CD4-positive, alpha-beta memory T cell (primary cell): ENCODE data around the gene ZNF763. TPM values are rescaled to one million over a fixed set of nuclear protein-coding genes. Genes with fewer than 3 reads are reported as not detected.

ENCODE experiments used
- CTCF ChIA-PET: fragments of 350-600 bp; sonication (Branson Sonifier 250); formaldehyde crosslinking; loops from one replicate; lab custom pipeline; 2021; ENCODE audit warnings: inconsistent platforms; ENCODE audit not compliant: partially characterized antibody; lab: Charles Lee
- POLR2A ChIA-PET: fragments of 350-600 bp; sonication (Branson Sonifier 250); formaldehyde crosslinking; loops from one replicate; lab custom pipeline; 2021; ENCODE audit not compliant: partially characterized antibody; lab: Charles Lee
- DNase-seq, 5 donors: peaks; one replicate each; pipeline versions ENCODE4 v3.0.0 to v3.0.0-alpha.2; 2020 to 2022; ENCODE audit warnings: mixed read lengths in 1 of 5
- H3K27ac ChIP-seq: one replicate; pipeline ENCODE4 v1.7.0; 2013; ENCODE audit warnings: low read depth, low read length
- H3K27me3 ChIP-seq: 2 replicates; pipeline ENCODE4 v1.7.0; 2013; ENCODE audit warnings: mild to moderate bottlenecking, low read length, moderate library complexity; ENCODE audit not compliant: insufficient read depth
- H3K36me3 ChIP-seq: 2 replicates; pipeline ENCODE4 v1.7.0; 2013; ENCODE audit warnings: mild to moderate bottlenecking, low read length, moderate library complexity; ENCODE audit not compliant: insufficient read depth
- H3K4me1 ChIP-seq: 2 replicates; pipeline ENCODE4 v1.7.0; 2013; ENCODE audit warnings: mild to moderate bottlenecking, low read length, moderate library complexity; ENCODE audit not compliant: insufficient read depth
- H3K4me3 ChIP-seq, 2 donors: one replicate each; pipeline ENCODE4 v1.7.0; 2013; ENCODE audit warnings: low read length in 2 of 2, mild to moderate bottlenecking in 1 of 2
- H3K9me3 ChIP-seq, 2 donors: one replicate each; pipeline ENCODE4 v1.7.0; 2013; ENCODE audit warnings: low read length in 2 of 2, control low read depth in 1 of 2; ENCODE audit not compliant: control insufficient read depth in 1 of 2
- H3K27ac Mint-ChIP-seq, 7 donors: one replicate each; pipeline ENCODE4 v1.8.0; 2020 to 2021; ENCODE audit warnings: mixed read lengths in 7 of 7, mild to moderate bottlenecking in 6 of 7, inconsistent platforms in 3 of 7, moderate library complexity in 3 of 7
- H3K27me3 Mint-ChIP-seq, 2 donors: one replicate each; pipeline ENCODE4 v1.8.0; 2020 to 2021; ENCODE audit warnings: mixed read lengths in 2 of 2
- H3K36me3 Mint-ChIP-seq, 2 donors: one replicate each; pipeline ENCODE4 v1.8.0; 2020 to 2021; ENCODE audit warnings: mixed read lengths in 2 of 2, inconsistent platforms in 1 of 2, mild to moderate bottlenecking in 1 of 2
- H3K4me1 Mint-ChIP-seq, 4 donors: one replicate each; pipeline ENCODE4 v1.8.0; 2020 to 2021; ENCODE audit warnings: mixed read lengths in 4 of 4, mild to moderate bottlenecking in 1 of 4
- H3K4me3 Mint-ChIP-seq, 8 donors: one replicate each; pipeline ENCODE4 v1.8.0; 2020 to 2021; ENCODE audit warnings: mixed read lengths in 8 of 8, mild to moderate bottlenecking in 7 of 8, moderate library complexity in 6 of 8, inconsistent platforms in 3 of 8
- H3K9me3 Mint-ChIP-seq, 8 donors: one replicate each; pipeline ENCODE4 v1.8.0; 2020 to 2021; ENCODE audit warnings: mixed read lengths in 8 of 8, mild to moderate bottlenecking in 5 of 8, inconsistent platforms in 3 of 8, moderate library complexity in 1 of 8
- intact Hi-C: fragments of 100-400 bp; cut with micrococcal nuclease; formaldehyde crosslinking; loops from one replicate; pipeline ENCODE4 v1.15.1; 2023
- polyA plus RNA-seq, 2 donors: library from polyadenylated mRNA; unstranded; fragments of 300-500 nt; fragmentation: Illumina TruSeq; gene quantifications; one replicate each; pipeline ENCODE4 v1.2.3, GENCODE V29; 2021
- total RNA-seq, 2 experiments: library from RNA; stranded (reverse); gene quantifications; one replicate each; pipeline ENCODE4 v1.2.3, GENCODE V29; 2021

The ZNF763 gene
- total and polyA plus RNA-seq, 4 experiments from 2014 or later = 2.6 to 16.4 (median 9.0) TPM

DNA sequence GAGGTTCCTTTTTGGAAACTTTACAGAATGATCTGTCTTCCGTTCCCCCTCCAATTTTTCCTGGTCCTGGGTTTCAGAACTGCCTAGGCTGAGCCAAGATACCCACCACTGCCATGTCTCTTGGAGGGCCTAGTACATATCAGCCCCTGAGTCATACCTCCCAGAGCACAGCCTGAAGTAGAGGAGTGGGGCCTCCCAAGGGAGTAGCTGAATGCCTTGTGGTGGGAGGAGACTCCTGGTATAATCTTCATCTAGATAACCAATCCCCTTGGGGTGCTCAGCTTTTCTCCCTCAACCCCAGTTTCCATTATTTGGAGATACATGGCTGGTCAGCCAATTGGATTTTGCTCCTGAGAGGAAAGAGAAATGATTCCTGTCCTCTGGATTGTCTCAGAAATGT is 30.3 kb downstream of the ZNF763 start:
- Histone ChIP-seq H3K4me1 (peaks cover 9% of the 10 kb centered on the region), H3K4me3 (no peak overlapping the region), H3K27ac (no peak overlapping the region), H3K27me3 (no peaks in the 10 kb centered on the region), H3K36me3 (no peaks in the 10 kb centered on the region), H3K9me3 (no peaks in the 10 kb centered on the region)
- H3K36me3 Mint-ChIP-seq = peaks cover 25 to 28% of the 10 kb centered on the region in 2 donors
- no peaks in the 10 kb centered on the region for H3K27me3 Mint-ChIP-seq
- H3K9me3 Mint-ChIP-seq = no peaks in the 10 kb centered on the region
- no peak overlapping the region for H3K27ac Mint-ChIP-seq
- POLR2A ChIA-PET = no interaction called here
- H3K4me3 Mint-ChIP-seq = no peak overlapping the region
- intact Hi-C loops = no loop called here
- CTCF ChIA-PET = interaction anchor here (2.7 kb wide), 1 partner anchor 197 kb away, joined by 7 read pairs; the partner anchor contains the start of gene ZNF491
- H3K4me1 Mint-ChIP-seq = peaks cover 22 to 42% (median 29%) of the 10 kb centered on the region in 4 donors
- no peak for DNase-seq

GRCh38 chr19:12000152-12000981 is 35.5 kb downstream of the ZNF763 start:
- H3K27ac Mint-ChIP-seq = peak overlapping the region in 2 of 7 donors; percentile 72 to 73
- CTCF ChIA-PET = interaction anchor here (5.4 kb wide), 1 partner anchor 12 kb away, joined by 17 read pairs; no protein-coding TSS in a partner anchor
- no peaks in the 10 kb centered on the region for H3K9me3 Mint-ChIP-seq
- H3K4me3 Mint-ChIP-seq = peak overlapping the region in 1 of 8 donors; percentile 10
- H3K27me3 Mint-ChIP-seq = no peaks in the 10 kb centered on the region
- Histone ChIP-seq H3K9me3 (no peaks in the 10 kb centered on the region), H3K36me3 (no peaks in the 10 kb centered on the region), H3K27me3 (no peaks in the 10 kb centered on the region), H3K27ac (no peak overlapping the region), H3K4me1 (peaks cover 14% of the 10 kb centered on the region), H3K4me3 (no peak overlapping the region)
- POLR2A ChIA-PET = interaction anchor here (0.6 kb wide), 1 partner anchor 20 kb away, joined by 3 read pairs; no protein-coding TSS in a partner anchor
- peaks cover 15 to 23% (median 18%) of the 10 kb centered on the region in 4 donors for H3K4me1 Mint-ChIP-seq
- peaks cover 32 to 44% of the 10 kb centered on the region in 2 donors for H3K36me3 Mint-ChIP-seq
- intact Hi-C loops = no loop called here
- DNase-seq = no peak

- peaks cover 4% of the 10 kb centered on the region for H3K36me3 ChIP-seq
- no peak overlapping the region for H3K4me3 ChIP-seq
- no peak for DNase-seq
- Mint-ChIP-seq H3K9me3 (peaks cover 0 to 94% (median 68%) of the 10 kb centered on the region in 8 donors), H3K4me3 (no peak overlapping the region), H3K27ac (no peak overlapping the region), H3K36me3 (peaks cover 55 to 73% of the 10 kb centered on the region in 2 donors), H3K27me3 (no peaks in the 10 kb centered on the region), H3K4me1 (peaks cover 0 to 1% (median 0%) of the 10 kb centered on the region in 4 donors)
- CTCF ChIA-PET = no interaction called here
- H3K9me3 ChIP-seq = peaks cover 0 to 41% of the 10 kb centered on the region in 2 donors
- intact Hi-C loops = no loop called here
- H3K27me3 ChIP-seq = no peaks in the 10 kb centered on the region
- POLR2A ChIA-PET = no interaction called here
- H3K27ac ChIP-seq = no peak overlapping the region
- no peaks in the 10 kb centered on the region for H3K4me1 ChIP-seq
These were observed 50.3 kb downstream of the ZNF763 start for GRCh38 chr19:12015015-12015752.

DNA sequence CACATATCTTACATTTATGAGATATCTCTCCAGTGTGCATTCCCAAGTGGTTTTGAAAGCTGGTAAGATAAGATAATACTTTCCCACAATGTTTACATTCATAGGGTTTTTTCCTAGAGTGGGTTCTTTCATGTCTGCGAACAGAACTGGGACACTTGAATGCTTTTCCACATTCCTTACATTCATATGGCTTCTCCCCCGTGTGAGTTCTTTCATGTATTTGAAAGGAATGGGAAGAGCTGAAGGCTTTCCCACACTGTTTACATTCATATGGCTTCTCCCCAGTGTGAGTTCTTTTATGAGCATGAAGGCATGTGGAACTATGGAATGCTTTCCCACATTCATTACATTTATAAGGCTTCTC is 50.9 kb downstream of the ZNF763 start:
- intact Hi-C loops = no loop called here
- H3K4me1 ChIP-seq = no peaks in the 10 kb centered on the region
- DNase-seq = no peak
- Mint-ChIP-seq H3K4me1 (peaks cover 0 to 1% (median 0%) of the 10 kb centered on the region in 4 donors), H3K27ac (no peak overlapping the region), H3K9me3 (peaks cover 0 to 92% (median 70%) of the 10 kb centered on the region in 8 donors), H3K36me3 (peaks cover 52 to 70% of the 10 kb centered on the region in 2 donors), H3K4me3 (no peak overlapping the region), H3K27me3 (no peaks in the 10 kb centered on the region)
- peaks cover 0 to 41% of the 10 kb centered on the region in 2 donors for H3K9me3 ChIP-seq
- H3K4me3 ChIP-seq = no peak overlapping the region
- CTCF ChIA-PET = no interaction called here
- H3K27me3 ChIP-seq = no peaks in the 10 kb centered on the region
- POLR2A ChIA-PET = no interaction called here
- no peak overlapping the region for H3K27ac ChIP-seq
- H3K36me3 ChIP-seq = peaks cover 4% of the 10 kb centered on the region

Other genes starting within 250 kb of the ZNF763 start
- 1 to 10 TPM; 4.6 to 5.4 TPM for gene ZNF823, start 226.1 kb upstream of the ZNF763 start, total RNA-seq
- gene ZNF823, start 226.1 kb upstream of the ZNF763 start, polyA plus RNA-seq = 1 to 10 TPM in 1 of 2 donors, under 1 TPM in 1; 0.92 to 5.3 TPM
- 10 to 100 TPM; 19.6 to 21.5 TPM for gene ZNF441, start 198.0 kb upstream of the ZNF763 start, total RNA-seq
- gene ZNF441, start 198.0 kb upstream of the ZNF763 start, polyA plus RNA-seq = 1 to 10 TPM; 2.3 to 6.3 TPM
- 1 to 10 TPM; 2.0 to 3.0 TPM for gene ZNF491, start 166.5 kb upstream of the ZNF763 start, total RNA-seq
- under 1 TPM in 1 of 2 donors, not detected in 1; 0.34 TPM for gene ZNF491, start 166.5 kb upstream of the ZNF763 start, polyA plus RNA-seq
- 10 to 100 TPM; 18.0 to 18.5 TPM for gene ZNF440, start 150.8 kb upstream of the ZNF763 start, total RNA-seq
- gene ZNF440, start 150.8 kb upstream of the ZNF763 start, polyA plus RNA-seq = 1 to 10 TPM; 1.8 to 3.7 TPM
- 10 to 100 TPM; 16.9 to 17.7 TPM for gene ZNF439, start 116.3 kb upstream of the ZNF763 start, total RNA-seq
- gene ZNF439, start 116.3 kb upstream of the ZNF763 start, polyA plus RNA-seq = 1 to 10 TPM in 1 of 2 donors, under 1 TPM in 1; 0.72 to 5.6 TPM
- gene ZNF69, start 77.3 kb upstream of the ZNF763 start, total RNA-seq = 1 to 10 TPM; 7.5 to 8.5 TPM
- 1 to 10 TPM in 1 of 2 donors, under 1 TPM in 1; 0.57 to 3.1 TPM for gene ZNF69, start 77.3 kb upstream of the ZNF763 start, polyA plus RNA-seq
- 10 to 100 TPM; 24.9 to 25.6 TPM for gene ZNF700, start 39.9 kb upstream of the ZNF763 start, total RNA-seq
- gene ZNF700, start 39.9 kb upstream of the ZNF763 start, polyA plus RNA-seq = 1 to 10 TPM; 3.2 to 5.6 TPM
- under 1 TPM; 0.38 to 0.44 TPM for gene ZNF433, start 70.6 kb downstream of the ZNF763 start, total RNA-seq
- gene ZNF433, start 70.6 kb downstream of the ZNF763 start, polyA plus RNA-seq = 1 to 10 TPM in 1 of 2 donors, under 1 TPM in 1; 0.98 to 2.2 TPM
- gene ZNF878, start 87.9 kb downstream of the ZNF763 start, total RNA-seq = not detected
- gene ZNF878, start 87.9 kb downstream of the ZNF763 start, polyA plus RNA-seq = not detected
- 1 to 10 TPM; 8.8 to 9.8 TPM for gene ZNF844, start 99.7 kb downstream of the ZNF763 start, total RNA-seq
- gene ZNF844, start 99.7 kb downstream of the ZNF763 start, polyA plus RNA-seq = 1 to 10 TPM; 2.3 to 3.2 TPM
- gene ZNF20, start 175.3 kb downstream of the ZNF763 start, total RNA-seq = 1 to 10 TPM; 4.0 to 7.4 TPM
- gene ZNF20, start 175.3 kb downstream of the ZNF763 start, polyA plus RNA-seq = 1 to 10 TPM; 1.6 to 2.2 TPM
- gene ZNF625, start 191.7 kb downstream of the ZNF763 start, total RNA-seq = 1 to 10 TPM; 2.1 to 2.6 TPM
- under 1 TPM in 1 of 2 donors, not detected in 1; 0.52 TPM for gene ZNF625, start 191.7 kb downstream of the ZNF763 start, polyA plus RNA-seq
- 10 to 100 TPM; 26.9 to 32.8 TPM for gene ZNF136, start 198.1 kb downstream of the ZNF763 start, total RNA-seq
- gene ZNF136, start 198.1 kb downstream of the ZNF763 start, polyA plus RNA-seq = 10 to 100 TPM; 17.0 to 18.5 TPM